ENCODE measurements around the gene PARP14. TPM values are rescaled to one million over a fixed set of nuclear protein-coding genes. Genes with fewer than 3 reads are reported as not detected.

PARP14 gene
- total RNA-seq: 71.8 and 326 TPM in 2 replicates

GRCh38 chr3:122680475-122681283 is at the start of gene PARP14:
TSS of gene PARP14 (plus strand) at chr3:122680839. CDS start at chr3:122680884, 45 bp downstream.

Other genes with a start within 250 kb of the PARP14 start
- gene KPNA1, start 165.9 kb upstream of the PARP14 start, total RNA-seq: 32.5 and 36.8 TPM in 2 replicates
- gene PARP9, start 116.5 kb upstream of the PARP14 start, total RNA-seq: 12.7 and 115 TPM in 2 replicates
- 9.4 and 59.1 TPM in 2 replicates for gene DTX3L, start 116.5 kb upstream of the PARP14 start, total RNA-seq
- 0.32 TPM in 1 of 2 replicates, not detected in the other for gene PARP15, start 103.2 kb upstream of the PARP14 start, total RNA-seq
- 5.5 and 11.6 TPM in 2 replicates for gene HSPBAP1, start 113.0 kb downstream of the PARP14 start, total RNA-seq
- 13.3 and 18.8 TPM in 2 replicates for gene SLC49A4, start 114.2 kb downstream of the PARP14 start, total RNA-seq

Data from epithelial cell of umbilical artery (primary cell).